ENCODE data around the gene BCAS3. TPM values are rescaled to one million over a fixed set of nuclear protein-coding genes. Genes with fewer than 3 reads are reported as not detected.
A peak's percentile ranks its signal among the peaks of the same experiment; 100 is the strongest.

The BCAS3 gene
- total and polyA plus RNA-seq, 12 donors = 6.1 to 21.8 (median 17.2) TPM

GRCh38 chr17:61323909-61324868 lies 646.5 kb downstream of the BCAS3 start:
- intact Hi-C loops (cut with DNase I) = loop anchor here in 1 of 10 donors (10.0 kb wide), 1 partner anchor 69 kb away; no protein-coding TSS in a partner anchor
- TF ChIP-seq CTCF (IDR thresholded peaks at IDR 0.05) = no peak
- ATAC-seq (peak in 7 of 8 donors; percentile 36 to 72 (median 64)), DNase-seq (no peak)
- H3K4me1 ChIP-seq = peaks cover 2 to 38% (median 25%) of the 10 kb centered on the region in 9 donors
- 67 to 69% methylated on average over 12 of the region's 12 CpGs for WGBS, 2 donors
- no peak overlapping the region for H3K4me3 ChIP-seq
- peak overlapping the region; percentile 31 to 79 (median 61) for H3K27ac ChIP-seq
- H3K27me3 ChIP-seq = no peaks in the 10 kb centered on the region
- no peaks in the 10 kb centered on the region for H3K36me3 ChIP-seq
- no peaks in the 10 kb centered on the region for H3K9me3 ChIP-seq

- intact Hi-C loops (cut with DNase I) = loop anchor here in 1 of 10 donors (10.0 kb wide), 1 partner anchor 70 kb away; no protein-coding TSS in a partner anchor
- H3K27me3 ChIP-seq = no peaks in the 10 kb centered on the region
- DNase-seq = no peak
- H3K4me3 ChIP-seq = no peak overlapping the region
- no peaks in the 10 kb centered on the region for H3K9me3 ChIP-seq
- 73 to 80% methylated on average over 5 of the region's 5 CpGs for WGBS, 2 donors
- TF ChIP-seq CTCF (IDR thresholded peaks at IDR 0.05) = no peak
- no peak for ATAC-seq
- peaks cover 2 to 38% (median 25%) of the 10 kb centered on the region in 9 donors for H3K4me1 ChIP-seq
- H3K36me3 ChIP-seq = no peaks in the 10 kb centered on the region
- H3K27ac ChIP-seq = peak overlapping the region in 7 of 10 donors; percentile 12 to 79 (median 57)
These were observed 647.3 kb downstream of the BCAS3 start for GRCh38 chr17:61324950-61325349.

- peak in 2 of 8 donors; percentile 29 to 46 for ATAC-seq
- no peak overlapping the region for H3K4me3 ChIP-seq
- H3K36me3 ChIP-seq = no peaks in the 10 kb centered on the region
- peaks cover 2 to 39% (median 25%) of the 10 kb centered on the region in 9 donors for H3K4me1 ChIP-seq
- no peak for DNase-seq
- H3K27me3 ChIP-seq = no peaks in the 10 kb centered on the region
- H3K27ac ChIP-seq = peak overlapping the region in 7 of 10 donors; percentile 12 to 79 (median 57)
- intact Hi-C loops (cut with DNase I) = loop anchor here in 1 of 10 donors (10.0 kb wide), 1 partner anchor 71 kb away; no protein-coding TSS in a partner anchor
- H3K9me3 ChIP-seq = no peaks in the 10 kb centered on the region
- no peak for TF ChIP-seq CTCF (IDR thresholded peaks at IDR 0.05)
- WGBS, 2 donors = 62% methylated on average over 6 of the region's 6 CpGs
These were observed 647.9 kb downstream of the BCAS3 start for GRCh38 chr17:61325382-61326073.

GRCh38 chr17:61326330-61326729 lies 648.7 kb downstream of the BCAS3 start:
- Histone ChIP-seq H3K4me1 (peaks cover 2 to 47% (median 27%) of the 10 kb centered on the region in 9 donors), H3K27me3 (no peaks in the 10 kb centered on the region), H3K36me3 (no peaks in the 10 kb centered on the region), H3K27ac (peak overlapping the region in 3 of 10 donors; percentile 19 to 73 (median 39)), H3K4me3 (no peak overlapping the region), H3K9me3 (no peaks in the 10 kb centered on the region)
- TF ChIP-seq CTCF (IDR thresholded peaks at IDR 0.05) = no peak
- DNase-seq (no peak), ATAC-seq (no peak)
- intact Hi-C loops (cut with DNase I) = loop anchor here in 1 of 10 donors (10.0 kb wide), 1 partner anchor 72 kb away; no protein-coding TSS in a partner anchor
- 90 to 92% methylated on average over 3 of the region's 3 CpGs for WGBS, 2 donors

Measured in heart right ventricle (tissue), 16 donors.